MCF 10A (cell line): ENCODE measurements around the gene UBE2E3. TPM values are rescaled to one million over a fixed set of nuclear protein-coding genes. Genes with fewer than 3 reads are reported as not detected.

Experiments
- BruUV-seq: library from RNA; stranded (reverse); fragments of 400-500 nt; replicated peaks from 2 replicates; lab custom pipeline; 2021; lab: Mats Ljungman, UMichigan
- CTCF ChIA-PET: fragments of 300-600 bp; sonication (Branson Sonifier 250); formaldehyde crosslinking; extraction: SDS; loops from one replicate; lab custom pipeline; 2021; ENCODE audit warnings: antibody characterized with exemption, inconsistent platforms; lab: Yijun Ruan, JAX
- POLR2A ChIA-PET: fragments of 300-600, 350-650 bp; sonication (Branson Sonifier 250); formaldehyde crosslinking; extraction: SDS; loops from one replicate; lab custom pipeline; 2020; ENCODE audit warnings: antibody characterized with exemption, inconsistent platforms; lab: Yijun Ruan, JAX
- DNase-seq: peaks from one replicate; pipeline ENCODE4 v3.0.0-alpha.2; 2018; ENCODE audit not compliant: unreplicated experiment
- H3K27ac Mint-ChIP-seq: one replicate; pipeline ENCODE4 v1.8.0; 2022; ENCODE audit warnings: mild to moderate bottlenecking, low read depth, mixed read lengths; ENCODE audit not compliant: unreplicated experiment
- H3K27me3 Mint-ChIP-seq: one replicate; pipeline ENCODE4 v1.8.0; 2022; ENCODE audit warnings: mixed read lengths; ENCODE audit not compliant: insufficient read depth, unreplicated experiment
- H3K36me3 Mint-ChIP-seq: one replicate; pipeline ENCODE4 v1.8.0; 2022; ENCODE audit warnings: mild to moderate bottlenecking, moderate library complexity, mixed read lengths; ENCODE audit not compliant: insufficient read depth, unreplicated experiment
- H3K4me1 Mint-ChIP-seq: one replicate; pipeline ENCODE4 v1.8.0; 2022; ENCODE audit warnings: mixed read lengths; ENCODE audit not compliant: insufficient read depth, unreplicated experiment
- H3K4me3 Mint-ChIP-seq: one replicate; pipeline ENCODE4 v1.8.0; 2022; ENCODE audit warnings: mild to moderate bottlenecking, moderate library complexity, mixed read lengths; ENCODE audit not compliant: unreplicated experiment
- H3K9me3 Mint-ChIP-seq: one replicate; pipeline ENCODE4 v1.8.0; 2022; ENCODE audit warnings: mixed read lengths; ENCODE audit not compliant: unreplicated experiment
- intact Hi-C: fragments of 100-400 bp; cut with micrococcal nuclease; formaldehyde crosslinking; loops from 2 replicates; pipeline ENCODE4 v1.14.1; 2022
- total RNA-seq: library from RNA; stranded (reverse); gene quantifications from 2 replicates; pipeline ENCODE4 v1.2.3, GENCODE V29; 2022
- TF ChIP-seq, protein P1 (sequence below): fragments of 200-600 bp; IDR thresholded peaks from one replicate; pipeline ENCODE4 v1.8.0; 2022; ENCODE audit warnings: antibody characterized with exemption, mild to moderate bottlenecking; ENCODE audit not compliant: unreplicated experiment

UBE2E3 gene
- total RNA-seq, 1 experiment from 2014 or later: 69.3 TPM

DNA sequence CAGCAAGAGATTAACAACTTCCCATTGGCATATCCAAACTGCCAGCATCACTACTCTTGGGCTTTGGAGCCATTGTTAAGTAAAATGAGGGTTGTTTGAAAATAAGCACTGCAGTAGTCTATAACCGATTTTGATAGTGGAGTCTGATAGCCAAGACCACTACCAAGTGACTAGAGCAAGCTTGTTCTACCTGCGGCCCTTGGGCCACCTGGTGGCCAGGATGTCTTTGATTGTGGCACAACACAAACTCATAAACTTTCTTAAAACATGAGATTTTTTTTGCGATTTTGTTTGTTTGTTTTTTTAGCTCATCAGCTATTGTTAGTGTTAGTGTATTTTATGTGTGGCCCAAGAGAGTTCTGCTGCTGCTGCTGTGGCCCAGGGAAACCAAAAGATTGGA lies 11.0 kb downstream of the UBE2E3 start:
- TF ChIP-seq, protein P1, sequence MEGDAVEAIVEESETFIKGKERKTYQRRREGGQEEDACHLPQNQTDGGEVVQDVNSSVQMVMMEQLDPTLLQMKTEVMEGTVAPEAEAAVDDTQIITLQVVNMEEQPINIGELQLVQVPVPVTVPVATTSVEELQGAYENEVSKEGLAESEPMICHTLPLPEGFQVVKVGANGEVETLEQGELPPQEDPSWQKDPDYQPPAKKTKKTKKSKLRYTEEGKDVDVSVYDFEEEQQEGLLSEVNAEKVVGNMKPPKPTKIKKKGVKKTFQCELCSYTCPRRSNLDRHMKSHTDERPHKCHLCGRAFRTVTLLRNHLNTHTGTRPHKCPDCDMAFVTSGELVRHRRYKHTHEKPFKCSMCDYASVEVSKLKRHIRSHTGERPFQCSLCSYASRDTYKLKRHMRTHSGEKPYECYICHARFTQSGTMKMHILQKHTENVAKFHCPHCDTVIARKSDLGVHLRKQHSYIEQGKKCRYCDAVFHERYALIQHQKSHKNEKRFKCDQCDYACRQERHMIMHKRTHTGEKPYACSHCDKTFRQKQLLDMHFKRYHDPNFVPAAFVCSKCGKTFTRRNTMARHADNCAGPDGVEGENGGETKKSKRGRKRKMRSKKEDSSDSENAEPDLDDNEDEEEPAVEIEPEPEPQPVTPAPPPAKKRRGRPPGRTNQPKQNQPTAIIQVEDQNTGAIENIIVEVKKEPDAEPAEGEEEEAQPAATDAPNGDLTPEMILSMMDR: no peak
- Mint-ChIP-seq H3K27me3 (no peaks in the 10 kb centered on the region), H3K9me3 (no peaks in the 10 kb centered on the region), H3K4me1 (peaks cover 6% of the 10 kb centered on the region), H3K36me3 (peaks cover 42% of the 10 kb centered on the region), H3K4me3 (no peak overlapping the region), H3K27ac (peak overlapping the region; percentile 23)
- intact Hi-C loops: no loop called here
- CTCF ChIA-PET: interaction anchor here (0.6 to 1.8 kb wide), 5 partner anchors 10 to 871 kb away, joined by 3 to 5 read pairs (median 4); no protein-coding TSS in a partner anchor
- POLR2A ChIA-PET: no interaction called here
- DNase-seq: no peak
- no TSS peak for BruUV-seq

DNA sequence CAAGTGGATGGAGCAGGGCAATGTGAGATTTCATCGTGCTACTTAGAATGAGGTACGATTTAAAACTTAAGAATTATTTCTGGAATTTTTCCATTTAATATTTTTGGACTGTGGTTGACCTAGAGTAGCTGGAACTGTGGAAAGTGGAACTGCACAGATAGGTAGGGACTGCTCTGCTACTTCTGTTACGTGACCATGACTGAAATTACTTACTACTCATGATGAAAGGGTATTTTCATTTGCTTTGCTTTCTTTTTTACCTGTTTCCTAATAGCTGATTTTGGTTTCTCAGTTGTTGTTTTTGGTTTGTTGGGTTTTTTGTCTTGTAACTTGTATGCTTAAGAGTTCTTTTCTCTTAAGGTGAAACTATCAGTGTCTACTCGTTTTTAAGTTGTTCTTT lies 11.4 kb downstream of the UBE2E3 start:
- CTCF ChIA-PET: interaction anchor here (0.6 to 1.8 kb wide), 5 partner anchors 10 to 871 kb away, joined by 3 to 5 read pairs (median 4); no protein-coding TSS in a partner anchor
- POLR2A ChIA-PET: no interaction called here
- DNase-seq: no peak
- no peaks in the 10 kb centered on the region for H3K9me3 Mint-ChIP-seq
- TF ChIP-seq, protein P1: no peak
- no peaks in the 10 kb centered on the region for H3K27me3 Mint-ChIP-seq
- no peak overlapping the region for H3K4me3 Mint-ChIP-seq
- peak overlapping the region; percentile 23 for H3K27ac Mint-ChIP-seq
- H3K36me3 Mint-ChIP-seq: peaks cover 42% of the 10 kb centered on the region
- BruUV-seq: no TSS peak
- peaks cover 6% of the 10 kb centered on the region for H3K4me1 Mint-ChIP-seq
- intact Hi-C loops: no loop called here

DNA sequence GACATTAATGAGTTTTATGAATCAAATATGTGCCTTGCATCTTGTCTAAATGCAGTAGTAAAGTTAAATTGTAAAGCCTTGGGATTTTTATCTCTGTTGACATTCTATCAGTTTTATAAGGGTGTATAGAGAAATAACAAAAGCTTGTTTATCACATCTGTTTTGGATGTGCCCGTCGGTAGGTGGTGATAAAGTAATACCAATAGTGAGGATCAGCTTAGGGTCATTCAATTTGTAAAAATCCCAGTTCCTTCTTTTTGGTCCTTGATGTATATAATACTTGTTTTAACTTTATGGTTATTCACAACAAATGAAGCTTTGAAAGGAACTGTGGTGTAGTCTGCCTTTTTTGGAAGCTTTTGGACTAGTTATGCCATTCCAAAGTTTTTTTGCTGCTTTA lies 12.6 kb downstream of the UBE2E3 start:
- intact Hi-C loops: no loop called here
- ChIA-PET CTCF (interaction anchor here (0.7 to 1.2 kb wide), 3 partner anchors 9 to 755 kb away, joined by 3 to 4 read pairs (median 3); no protein-coding TSS in a partner anchor), POLR2A (interaction anchor here (1.3 kb wide), 1 partner anchor 9 kb away, joined by 6 read pairs; no protein-coding TSS in a partner anchor)
- no peaks in the 10 kb centered on the region for H3K27me3 Mint-ChIP-seq
- no peak for DNase-seq
- TF ChIP-seq, protein P1: no peak
- BruUV-seq: no TSS peak
- H3K4me3 Mint-ChIP-seq: no peak overlapping the region
- peaks cover 2% of the 10 kb centered on the region for H3K9me3 Mint-ChIP-seq
- H3K27ac Mint-ChIP-seq: no peak overlapping the region
- peaks cover 42% of the 10 kb centered on the region for H3K36me3 Mint-ChIP-seq
- peaks cover 15% of the 10 kb centered on the region for H3K4me1 Mint-ChIP-seq

DNA sequence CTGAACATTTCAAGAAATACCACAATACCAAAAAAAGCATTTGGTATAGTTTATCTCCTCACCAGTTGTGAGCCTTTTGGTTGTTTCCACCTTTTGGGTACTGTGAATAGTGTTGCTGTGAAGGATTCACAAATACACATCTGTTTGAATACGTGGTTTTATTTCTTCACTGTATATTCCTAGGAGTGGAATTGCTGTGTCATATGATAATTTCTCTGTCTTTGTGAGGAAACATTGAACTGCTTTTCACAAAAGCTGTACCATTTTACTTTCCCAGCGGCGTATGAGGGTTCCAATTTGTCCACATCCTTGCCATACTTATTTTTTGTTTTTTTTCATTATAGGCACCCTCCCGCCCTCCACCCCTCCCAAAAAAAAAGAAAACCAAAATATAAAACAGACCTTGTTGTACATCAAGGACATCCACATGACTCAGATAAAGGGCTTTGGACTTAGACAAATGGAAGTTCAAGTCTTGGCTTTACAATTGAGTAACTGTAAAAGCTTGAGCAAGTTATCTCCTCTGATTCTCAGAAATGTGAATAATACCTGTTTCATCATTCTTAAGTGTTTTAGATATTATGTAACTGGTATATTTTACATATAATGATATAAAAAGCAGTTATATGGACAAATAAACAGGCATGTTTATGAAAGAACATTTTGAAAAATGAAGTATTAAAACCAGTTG lies 19.0 kb downstream of the UBE2E3 start:
- peaks cover 28% of the 10 kb centered on the region for H3K4me1 Mint-ChIP-seq
- CTCF ChIA-PET: interaction anchor here (0.7 to 2.3 kb wide), 3 partner anchors 15 to 874 kb away, joined by 3 to 7 read pairs (median 3); no protein-coding TSS in a partner anchor

More for the DNA sequence above, 19.0 kb downstream of the UBE2E3 start:
- no peak overlapping the region for H3K27ac Mint-ChIP-seq
- H3K36me3 Mint-ChIP-seq: peaks cover 2% of the 10 kb centered on the region
- H3K4me3 Mint-ChIP-seq: no peak overlapping the region
- TF ChIP-seq, protein P1: no peak
- no TSS peak for BruUV-seq
- POLR2A ChIA-PET: interaction anchor here (1.1 to 2.1 kb wide), 3 partner anchors 9 to 18 kb away, joined by 3 to 9 read pairs (median 6); partner anchors contain the start of gene UBE2E3
- peak; percentile 42 for DNase-seq
- intact Hi-C loops: no loop called here
- peaks cover 7% of the 10 kb centered on the region for H3K9me3 Mint-ChIP-seq
- no peaks in the 10 kb centered on the region for H3K27me3 Mint-ChIP-seq
